GM23338 (cell line): ENCODE data around the gene PRKCQ. TPM values are rescaled to one million over a fixed set of nuclear protein-coding genes. Genes with fewer than 3 reads are reported as not detected.

Experiments
- ATAC-seq: fragments of 200-7000 bp; cut with Tn5 transposase; 3 replicates; pipeline ENCODE4 v1.9.1; 2020
- DNase-seq: peaks from one replicate; pipeline ENCODE4 v3.0.0-alpha.2; 2015; ENCODE audit warnings: low spot score
- H2AFZ ChIP-seq: fragments of 200-600 bp; sonication (generic); 2 replicates; pipeline ENCODE4 v1.8.0; 2016; ENCODE audit warnings: antibody characterized with exemption, mild to moderate bottlenecking, moderate library complexity
- H3F3A ChIP-seq: fragments of 200-600 bp; sonication (generic); replicated peaks from 2 replicates; pipeline ENCODE4 v1.8.0; 2017; ENCODE audit warnings: antibody characterized with exemption, mixed run types, low read depth
- H3K27ac ChIP-seq: fragments of 200-600 bp; sonication (generic); 2 replicates; pipeline ENCODE4 v1.6.1; 2016; ENCODE audit warnings: low read depth
- H3K27me3 ChIP-seq: fragments of 200-600 bp; sonication (generic); 2 replicates; pipeline ENCODE4 v1.8.0; 2016; ENCODE audit warnings: mild to moderate bottlenecking, mixed run types, moderate library complexity; ENCODE audit not compliant: insufficient read depth
- H3K36me3 ChIP-seq: fragments of 200-600 bp; sonication (generic); 2 replicates; pipeline ENCODE4 v1.8.0; 2016; ENCODE audit warnings: mild to moderate bottlenecking; ENCODE audit not compliant: insufficient read depth
- H3K4me1 ChIP-seq: fragments of 200-600 bp; sonication (generic); 2 replicates; pipeline ENCODE4 v1.8.0; 2016; ENCODE audit warnings: mild to moderate bottlenecking, moderate library complexity; ENCODE audit not compliant: insufficient read depth
- H3K4me2 ChIP-seq: fragments of 200-600 bp; sonication (generic); 2 replicates; pipeline ENCODE4 v1.7.1; 2017; ENCODE audit warnings: mixed run types
- H3K4me3 ChIP-seq: fragments of 200-600 bp; sonication (generic); 2 replicates; pipeline ENCODE4 v1.6.1; 2016; ENCODE audit warnings: mixed run types
- H3K79me2 ChIP-seq: fragments of 200-600 bp; sonication (generic); replicated peaks from 2 replicates; pipeline ENCODE4 v1.8.0; 2017; ENCODE audit warnings: mild to moderate bottlenecking; ENCODE audit not compliant: insufficient read depth
- H3K9me2 ChIP-seq: fragments of 200-600 bp; sonication (generic); 2 replicates; pipeline ENCODE4 v1.8.0; 2017; ENCODE audit not compliant: insufficient read depth
- H4K20me1 ChIP-seq: fragments of 200-600 bp; sonication (generic); replicated peaks from 2 replicates; pipeline ENCODE4 v1.8.0; 2017; ENCODE audit warnings: mild to moderate bottlenecking; ENCODE audit not compliant: insufficient read depth
- H3K27ac Mint-ChIP-seq: 2 replicates; pipeline ENCODE4 v1.8.0; 2020; ENCODE audit warnings: inconsistent platforms, mild to moderate bottlenecking, moderate library complexity, mixed read lengths
- H3K27me3 Mint-ChIP-seq: 3 replicates; pipeline ENCODE4 v1.8.0; 2022; ENCODE audit warnings: low read depth, mild to moderate bottlenecking, moderate library complexity, mixed read lengths, inconsistent platforms; ENCODE audit not compliant: insufficient read depth, poor library complexity
- H3K36me3 Mint-ChIP-seq: 3 replicates; pipeline ENCODE4 v1.8.0; 2021; ENCODE audit warnings: low read depth, mild to moderate bottlenecking, inconsistent platforms, moderate library complexity, mixed read lengths
- H3K4me1 Mint-ChIP-seq: 3 replicates; pipeline ENCODE4 v1.8.0; 2020; ENCODE audit warnings: mild to moderate bottlenecking, inconsistent platforms, mixed read lengths
- H3K4me3 Mint-ChIP-seq: 3 replicates; pipeline ENCODE4 v1.8.0; 2021; ENCODE audit warnings: moderate library complexity, mild to moderate bottlenecking, inconsistent platforms, mixed read lengths
- H3K9me3 Mint-ChIP-seq: 3 replicates; pipeline ENCODE4 v1.8.0; 2020; ENCODE audit warnings: moderate library complexity, mild to moderate bottlenecking, inconsistent platforms, mixed read lengths
- CREB1 ChIP-seq: fragments of 250-450 bp; sonication (Bioruptor Pico); IDR thresholded peaks from 2 replicates; pipeline ENCODE4 v1.5.0; 2020; ENCODE audit warnings: low read depth, mild to moderate bottlenecking, moderate library complexity
- CTCF ChIP-seq, 2 experiments: fragments of 200-600 bp in 1 of 2; sonication (generic) in 1 of 2; conservative IDR thresholded peaks; 2 replicates each; pipeline versions ENCODE4 v1.5.1 to v1.6.1; 2016 to 2017; ENCODE audit warnings: antibody characterized with exemption in 2 of 2, low read depth in 2 of 2, mild to moderate bottlenecking in 2 of 2, moderate library complexity in 1 of 2
- ETS1 ChIP-seq: IDR thresholded peaks from 2 replicates; pipeline ENCODE4 v1.6.1; 2016; ENCODE audit warnings: antibody characterized with exemption
- EZH2 ChIP-seq: fragments of 200-600 bp; sonication (generic); IDR thresholded peaks from one replicate; pipeline ENCODE4 v1.8.0; 2017; ENCODE audit warnings: antibody characterized with exemption, mild to moderate bottlenecking, low read depth; ENCODE audit not compliant: unreplicated experiment
- EZH2phosphoT487 ChIP-seq: fragments of 200-600 bp; sonication (generic); IDR thresholded peaks from one replicate; pipeline ENCODE4 v1.8.1; 2018; ENCODE audit warnings: antibody characterized with exemption; ENCODE audit not compliant: unreplicated experiment
- JUNB ChIP-seq: IDR thresholded peaks from one replicate; pipeline ENCODE4 v1.6.1; 2016; ENCODE audit warnings: antibody characterized with exemption; ENCODE audit not compliant: unreplicated experiment
- NANOG ChIP-seq: IDR thresholded peaks from 2 replicates; pipeline ENCODE4 v1.6.1; 2016; ENCODE audit warnings: antibody characterized with exemption, borderline replicate concordance
- POLR2AphosphoS5 ChIP-seq: IDR thresholded peaks from 2 replicates; pipeline ENCODE4 v1.6.1; 2016; ENCODE audit warnings: antibody characterized with exemption, low read depth
- REST ChIP-seq: IDR thresholded peaks from one replicate; pipeline ENCODE4 v1.6.1; 2018; ENCODE audit warnings: antibody characterized with exemption; ENCODE audit not compliant: unreplicated experiment
- STAT1 ChIP-seq: IDR thresholded peaks from one replicate; pipeline ENCODE4 v1.6.1; 2016; ENCODE audit warnings: antibody characterized with exemption; ENCODE audit not compliant: unreplicated experiment
- ZNF114 ChIP-seq: fragments of 250-450 bp; sonication (Bioruptor Pico); IDR thresholded peaks from 2 replicates; pipeline ENCODE4 v1.5.0; 2020; ENCODE audit warnings: mild to moderate bottlenecking, moderate library complexity
- ZNF331 ChIP-seq: fragments of 250-450 bp; sonication (Bioruptor Pico); IDR thresholded peaks from 2 replicates; pipeline ENCODE4 v1.5.0; 2020; ENCODE audit warnings: low read depth, mild to moderate bottlenecking, moderate library complexity
- ZNF462 ChIP-seq: fragments of 250-450 bp; sonication (Bioruptor Pico); IDR thresholded peaks from 2 replicates; pipeline ENCODE4 v1.5.0; 2020; ENCODE audit warnings: mild to moderate bottlenecking, moderate library complexity
- polyA plus RNA-seq: library from polyadenylated mRNA; unstranded; fragments of >200 nt; fragmentation: Nextera tagmentation; extraction: Ambion mirVana; gene quantifications from 2 replicates; pipeline ENCODE4 v1.2.1, GENCODE V29; 2016
- total RNA-seq: library from RNA; depleted of rRNA; stranded (reverse); fragments of >200 nt; shearing (Covaris generic); gene quantifications from 2 replicates; pipeline ENCODE4 v1.2.3, GENCODE V29; 2014

Gene PRKCQ
- total and polyA plus RNA-seq, 2 experiments from 2014 or later: 12.6 to 28.5 TPM

GRCh38 chr10:6565588-6565987 is 14.5 kb downstream of the PRKCQ start:
- H3K27me3 Mint-ChIP-seq: peaks cover 8% of the 10 kb centered on the region
- peaks cover 3% of the 10 kb centered on the region; the same call in 1 of the 2 replicates for H4K20me1 ChIP-seq
- no peak for ATAC-seq

More at GRCh38 chr10:6565588-6565987, 14.5 kb downstream of the PRKCQ start:
- Histone ChIP-seq H3F3A (no peaks in the 10 kb centered on the region), H3K27me3 (no peaks in the 10 kb centered on the region), H3K27ac (no peak overlapping the region), H3K79me2 (peaks cover 57% of the 10 kb centered on the region), H3K4me3 (no peak overlapping the region), H2AFZ (no peak overlapping the region), H3K9me2 (no peaks in the 10 kb centered on the region), H3K4me1 (peaks cover 9% of the 10 kb centered on the region), H3K36me3 (peaks cover 5% of the 10 kb centered on the region; the same call in 1 of the 2 replicates), H3K4me2 (no peak overlapping the region)
- no peak for TF ChIP-seq EZH2
- TF ChIP-seq CTCF (conservative IDR thresholded peaks at IDR 0.05; ENCODE audit: low read depth in 2 of 2): no peak
- no peak for TF ChIP-seq POLR2AphosphoS5
- no peak for TF ChIP-seq ZNF114 (CRISPR knock-in tag)
- TF ChIP-seq JUNB: no peak
- no peak for TF ChIP-seq REST
- TF ChIP-seq ZNF331 (CRISPR knock-in tag): no peak
- no peak for TF ChIP-seq CREB1 (CRISPR knock-in tag)
- TF ChIP-seq STAT1: no peak
- no peak for TF ChIP-seq ZNF462 (CRISPR knock-in tag)
- no peak for TF ChIP-seq EZH2phosphoT487
- no peak for TF ChIP-seq NANOG
- TF ChIP-seq ETS1: no peak
- Mint-ChIP-seq H3K36me3 (peaks cover 6% of the 10 kb centered on the region; the same call in 1 of the 3 replicates), H3K4me3 (no peak overlapping the region), H3K4me1 (peaks cover 26% of the 10 kb centered on the region), H3K27ac (no peak overlapping the region), H3K9me3 (no peaks in the 10 kb centered on the region; the same call in 2 of the 3 replicates)
- no peak for DNase-seq
